ENCODE results near the gene MEIOSIN. TPM values are rescaled to one million over a fixed set of nuclear protein-coding genes. Genes with fewer than 3 reads are reported as not detected.
"Not testable (repeated sequence)": the region's sequence is repeated elsewhere in the genome, so short reads cannot be mapped to it uniquely, and the experiment has no call there.

Gene MEIOSIN
- total RNA-seq, result not detected
- long read RNA-seq, donor 1, result 0 reads
- long read RNA-seq, donor 2, result 0 reads

- intact Hi-C loops (cut with DNase I), result no loop called here
- no peak for DNase-seq (ENCODE audit: low spot score)
Observed at GRCh38 chr19:45733160-45733810, at the start of gene MEIOSIN. Gene MEIOSIN (plus strand): TSS chr19:45733439. CDS start chr19:45735377, 1,938 bp downstream.

GRCh38 chr19:45685045-45685444 is 48.2 kb upstream of the MEIOSIN start:
- intact Hi-C loops (cut with DNase I); DNase-seq (ENCODE audit: low spot score): not testable (repeated sequence)

- DNase-seq (ENCODE audit: low spot score), result no peak
- intact Hi-C loops (cut with DNase I), result no loop called here
Observed at GRCh38 chr19:45687599-45687998, 45.6 kb upstream of the MEIOSIN start.

- intact Hi-C loops (cut with DNase I), result no loop called here
- peak; percentile 98 for DNase-seq (ENCODE audit: low spot score)
Observed at GRCh38 chr19:45691516-45692186, 41.6 kb upstream of the MEIOSIN start, which contains the start of gene SNRPD2. Gene SNRPD2 (minus strand): TSS chr19:45691953. CDS start chr19:45691888, 65 bp downstream.

- peak; percentile 99 for DNase-seq (ENCODE audit: low spot score)
- intact Hi-C loops (cut with DNase I), result no loop called here
Observed at GRCh38 chr19:45692187-45693105, 40.8 kb upstream of the MEIOSIN start, which contains the start of gene QPCTL. Gene QPCTL (plus strand): TSS chr19:45692666. CDS start chr19:45692704, 38 bp downstream.

- intact Hi-C loops (cut with DNase I), result no loop called here
- peak; percentile 95 for DNase-seq (ENCODE audit: low spot score)
Observed at GRCh38 chr19:45693106-45693788, 40.0 kb upstream of the MEIOSIN start.

- intact Hi-C loops (cut with DNase I), result no loop called here
- DNase-seq (ENCODE audit: low spot score), result no peak
Observed at GRCh38 chr19:45701676-45702075, 31.6 kb upstream of the MEIOSIN start.

GRCh38 chr19:45705115-45705514 is 28.1 kb upstream of the MEIOSIN start:
- DNase-seq (ENCODE audit: low spot score), result no peak
- intact Hi-C loops (cut with DNase I), result no loop called here

- intact Hi-C loops (cut with DNase I), result no loop called here
- DNase-seq (ENCODE audit: low spot score), result no peak
Observed at GRCh38 chr19:45705710-45706415, 27.4 kb upstream of the MEIOSIN start.

- no peak for DNase-seq (ENCODE audit: low spot score)
- intact Hi-C loops (cut with DNase I), result loop anchor here in 1 of 2 donors (10.0 kb wide), 1 partner anchor 84 kb away; the partner anchor contains the start of gene DMWD
Observed at GRCh38 chr19:45710356-45711130, 22.7 kb upstream of the MEIOSIN start.

- intact Hi-C loops (cut with DNase I), result loop anchor here in 1 of 2 donors (10.0 kb wide), 1 partner anchor 83 kb away; the partner anchor contains the start of gene DMWD
Observed at GRCh38 chr19:45711851-45712698, 21.2 kb upstream of the MEIOSIN start.

GRCh38 chr19:45712699-45713067 is 20.6 kb upstream of the MEIOSIN start:
- DNase-seq (ENCODE audit: low spot score), result no peak
- intact Hi-C loops (cut with DNase I), result loop anchor here in 1 of 2 donors (10.0 kb wide), 1 partner anchor 82 kb away; the partner anchor contains the start of gene DMWD

More at GRCh38 chr19:45711851-45712698, 21.2 kb upstream of the MEIOSIN start:
- DNase-seq (ENCODE audit: low spot score), result no peak

- intact Hi-C loops (cut with DNase I), result loop anchor here in 1 of 2 donors (10.0 kb wide), 1 partner anchor 82 kb away; the partner anchor contains the start of gene DMWD
- no peak for DNase-seq (ENCODE audit: low spot score)
Observed at GRCh38 chr19:45713141-45713540, 20.1 kb upstream of the MEIOSIN start.

- intact Hi-C loops (cut with DNase I), result loop anchor here in 1 of 2 donors (10.0 kb wide), 1 partner anchor 80 kb away; the partner anchor contains the start of gene DMWD
- DNase-seq (ENCODE audit: low spot score), result no peak
Observed at GRCh38 chr19:45715139-45715538, 18.1 kb upstream of the MEIOSIN start.

GRCh38 chr19:45716359-45717130 is 16.7 kb upstream of the MEIOSIN start:
- intact Hi-C loops (cut with DNase I), result loop anchor here in 1 of 2 donors (10.0 kb wide), 1 partner anchor 78 kb away; the partner anchor contains the start of gene DMWD
- DNase-seq (ENCODE audit: low spot score), result no peak
